KMS-11 (cell line): Measurements from ENCODE around the gene LRRC63.

Experiments used
- H2AFZ ChIP-seq: fragments of 200-600 bp; sonication (generic); 2 replicates; pipeline ENCODE4 v1.6.1; 2016; ENCODE audit warnings: antibody characterized with exemption, mixed run types, low read depth
- H3K27ac ChIP-seq: fragments of 200-600 bp; sonication (generic); 2 replicates; pipeline ENCODE4 v1.6.1; 2016; ENCODE audit warnings: mild to moderate bottlenecking, mixed run types
- H3K27me3 ChIP-seq: fragments of 200-600 bp; sonication (generic); 2 replicates; pipeline ENCODE4 v1.6.1; 2017; ENCODE audit warnings: mild to moderate bottlenecking, low read depth, mixed run types, moderate library complexity; ENCODE audit not compliant: insufficient read depth
- H3K36me3 ChIP-seq: fragments of 200-600 bp; sonication (generic); 2 replicates; pipeline ENCODE4 v1.6.1; 2017; ENCODE audit warnings: mild to moderate bottlenecking, mixed run types; ENCODE audit not compliant: insufficient read depth
- H3K4me1 ChIP-seq: fragments of 200-600 bp; sonication (generic); 2 replicates; pipeline ENCODE4 v1.6.1; 2016; ENCODE audit warnings: mild to moderate bottlenecking, low read depth, mixed run types; ENCODE audit not compliant: poor library complexity, severe bottlenecking
- H3K4me2 ChIP-seq: fragments of 200-600 bp; sonication (generic); 2 replicates; pipeline ENCODE4 v1.7.0; 2016; ENCODE audit warnings: mild to moderate bottlenecking, mixed run types
- H3K4me3 ChIP-seq: fragments of 200-600 bp; sonication (generic); IDR thresholded peaks from 2 replicates; pipeline ENCODE4 v1.6.1; 2017; ENCODE audit warnings: low read depth, low read length, mixed read lengths; ENCODE audit not compliant: insufficient read depth
- H3K79me2 ChIP-seq: fragments of 200-600 bp; sonication (generic); 2 replicates; pipeline ENCODE4 v1.6.1; 2016; ENCODE audit warnings: low read depth, mixed run types; ENCODE audit not compliant: insufficient read depth
- H3K9ac ChIP-seq: fragments of 200-600 bp; sonication (generic); 2 replicates; pipeline ENCODE4 v1.6.1; 2016; ENCODE audit warnings: mild to moderate bottlenecking, mixed run types
- H4K20me1 ChIP-seq: fragments of 200-600 bp; sonication (generic); 2 replicates; pipeline ENCODE4 v1.6.1; 2016; ENCODE audit warnings: mild to moderate bottlenecking, mixed run types; ENCODE audit not compliant: insufficient read depth
- CTCF ChIP-seq: fragments of 200-600 bp; sonication (generic); conservative IDR thresholded peaks from 2 replicates; pipeline ENCODE4 v1.6.1; 2017; ENCODE audit warnings: low read depth, mild to moderate bottlenecking, antibody characterized with exemption, low read length, moderate library complexity, mixed read lengths

The LRRC63 gene

DNA sequence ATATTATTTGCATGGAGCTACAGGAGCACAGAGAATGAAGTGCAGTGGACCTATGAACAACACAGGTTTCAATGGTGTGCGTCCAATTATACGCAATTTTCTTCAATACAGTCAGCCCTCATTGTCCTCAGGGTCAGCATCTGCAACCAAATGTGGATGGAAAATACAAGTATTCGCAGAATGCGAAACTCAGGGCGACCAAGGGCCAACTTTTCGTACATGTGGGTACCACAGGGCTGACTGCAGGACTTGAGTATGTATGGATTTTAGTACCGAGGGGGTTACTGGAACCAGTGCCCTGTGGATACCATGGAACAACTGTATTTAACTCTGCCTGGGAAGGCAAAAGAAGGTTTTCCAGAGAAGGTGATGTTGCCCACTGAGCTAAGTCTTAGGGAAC, 40.0 kb upstream of the LRRC63 start:
- no peak overlapping the region for H3K4me2 ChIP-seq
- no peaks in the 10 kb centered on the region for H3K36me3 ChIP-seq
- H3K27me3 ChIP-seq = 0 out of 2 replicates have a peak, but pooled peaks cover 4% of the 10 kb centered on the region
- H2AFZ ChIP-seq = no peak overlapping the region
- no peak overlapping the region for H3K4me3 ChIP-seq
- H3K4me1 ChIP-seq = peaks cover 29% of the 10 kb centered on the region
- H3K9ac ChIP-seq = no peak overlapping the region
- H4K20me1 ChIP-seq = no peaks in the 10 kb centered on the region
- no peak for TF ChIP-seq CTCF
- H3K79me2 ChIP-seq = no peaks in the 10 kb centered on the region
- no peak overlapping the region for H3K27ac ChIP-seq

DNA sequence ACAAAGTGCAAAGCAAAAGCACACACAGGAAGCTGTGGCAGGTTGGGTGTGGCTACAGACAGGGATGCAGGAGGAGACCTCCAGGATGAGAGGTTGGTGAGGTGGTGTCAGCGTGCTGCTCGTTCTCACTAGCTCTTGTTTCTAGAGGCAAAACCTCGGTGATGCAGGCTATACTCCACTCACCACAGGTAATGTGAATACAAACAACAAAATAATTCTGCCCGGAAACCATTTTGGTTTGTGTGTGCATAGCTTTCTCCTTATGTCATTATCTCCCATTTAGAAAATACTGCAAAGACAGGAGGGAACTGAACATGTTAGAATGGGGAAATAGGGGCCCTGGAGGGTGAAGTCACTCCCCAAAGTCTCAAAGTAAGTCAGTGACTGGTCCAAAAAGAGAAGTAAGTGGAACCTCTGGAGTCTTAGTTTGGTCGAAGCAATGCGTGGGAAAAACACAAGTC, 39.2 kb upstream of the LRRC63 start:
- no peaks in the 10 kb centered on the region for H3K27me3 ChIP-seq
- H3K9ac ChIP-seq = no peak overlapping the region
- H3K4me1 ChIP-seq = peaks cover 25% of the 10 kb centered on the region
- no peak overlapping the region for H3K4me2 ChIP-seq
- H3K79me2 ChIP-seq = no peaks in the 10 kb centered on the region
- no peaks in the 10 kb centered on the region for H3K36me3 ChIP-seq
- no peak overlapping the region for H3K27ac ChIP-seq
- no peak overlapping the region for H3K4me3 ChIP-seq
- H2AFZ ChIP-seq = no peak overlapping the region
- no peaks in the 10 kb centered on the region for H4K20me1 ChIP-seq
- no peak for TF ChIP-seq CTCF

DNA sequence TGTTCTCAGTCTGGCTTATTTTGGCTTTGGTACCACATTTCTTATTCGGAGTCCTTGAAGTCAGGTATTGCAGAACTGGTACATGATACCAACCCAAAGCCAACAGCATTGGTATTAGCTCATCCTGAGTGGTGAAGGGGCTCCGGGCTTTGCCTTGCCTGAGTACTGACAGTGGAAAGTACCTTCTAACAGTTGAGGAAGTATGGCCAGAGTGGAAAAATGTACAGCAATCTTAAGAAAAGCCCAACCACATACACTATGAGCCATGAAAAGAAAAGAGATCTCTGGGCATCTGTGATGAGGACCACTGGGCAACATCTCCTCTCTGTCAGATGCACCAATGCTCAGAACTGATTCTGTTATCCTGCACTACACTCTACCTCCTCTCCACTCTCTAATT, 38.1 kb upstream of the LRRC63 start:
- Histone ChIP-seq H3K36me3 (no peaks in the 10 kb centered on the region), H4K20me1 (no peaks in the 10 kb centered on the region), H3K4me1 (peaks cover 34% of the 10 kb centered on the region), H3K4me2 (no peak overlapping the region), H3K27me3 (no peaks in the 10 kb centered on the region), H3K27ac (no peak overlapping the region), H3K9ac (no peak overlapping the region), H2AFZ (no peak overlapping the region), H3K4me3 (no peak overlapping the region), H3K79me2 (no peaks in the 10 kb centered on the region)
- no peak for TF ChIP-seq CTCF

GRCh38 chr13:46176756-46177155, 35.0 kb upstream of the LRRC63 start:
- H3K4me2 ChIP-seq = no peak overlapping the region
- no peak overlapping the region for H3K9ac ChIP-seq
- TF ChIP-seq CTCF = no peak
- H4K20me1 ChIP-seq = no peaks in the 10 kb centered on the region
- no peaks in the 10 kb centered on the region for H3K27me3 ChIP-seq
- no peak overlapping the region for H2AFZ ChIP-seq
- H3K4me1 ChIP-seq = peaks cover 54% of the 10 kb centered on the region
- H3K36me3 ChIP-seq = no peaks in the 10 kb centered on the region
- no peaks in the 10 kb centered on the region for H3K79me2 ChIP-seq
- H3K4me3 ChIP-seq = no peak overlapping the region
- H3K27ac ChIP-seq = no peak overlapping the region
